H1 (cell line): Measurements from ENCODE around the gene GCK. TPM values are rescaled to one million over a fixed set of nuclear protein-coding genes. Genes with fewer than 3 reads are reported as not detected.
A peak's percentile ranks its signal among the peaks of the same experiment; 100 is the strongest.

ENCODE experiments used
- CTCF ChIA-PET: fragments of 300-600 bp; sonication (Branson Sonifier 250); formaldehyde crosslinking; loops from one replicate; lab custom pipeline; 2021; ENCODE audit not compliant: partially characterized antibody; lab: Charles Lee
- POLR2A ChIA-PET: fragments of 300-600 bp; sonication (Branson Sonifier 250); formaldehyde crosslinking; loops from one replicate; lab custom pipeline; 2021; ENCODE audit warnings: inconsistent platforms; ENCODE audit not compliant: partially characterized antibody; lab: Charles Lee
- DNase-seq, 2 experiments: peaks; one replicate each; pipeline versions ENCODE4 v3.0.0 to v3.0.0-alpha.2; 2010 to 2022; ENCODE audit warnings: low spot score in 2 of 2, low read depth in 1 of 2, mixed read lengths in 1 of 2
- FAIRE-seq: peaks from 2 replicates; lab custom pipeline; 2011; peaks lifted over from hg19 to GRCh38; lab: Jason Lieb, UNC
- H2AFZ ChIP-seq: 2 replicates; pipeline ENCODE4 v1.8.1; 2012; ENCODE audit warnings: low read length, inconsistent platforms
- H2AK5ac ChIP-seq: 2 replicates; pipeline ENCODE4 v1.6.1; 2013; ENCODE audit warnings: low read depth, low read length
- H2BK120ac ChIP-seq: replicated peaks from 2 replicates; pipeline ENCODE3; 2013; ENCODE audit warnings: low read depth, low read length, inconsistent platforms
- H2BK12ac ChIP-seq: 2 replicates; pipeline ENCODE4 v1.6.1; 2013; ENCODE audit warnings: low read depth, low read length
- H2BK15ac ChIP-seq: 2 replicates; pipeline ENCODE4 v1.6.1; 2013; ENCODE audit warnings: low read length
- H2BK20ac ChIP-seq: 2 replicates; pipeline ENCODE4 v1.6.1; 2013; ENCODE audit warnings: low read length
- H2BK5ac ChIP-seq: 2 replicates; pipeline ENCODE4 v1.6.1; 2013; ENCODE audit warnings: low read depth, low read length
- H3K14ac ChIP-seq: 2 replicates; pipeline ENCODE4 v1.6.1; 2013; ENCODE audit warnings: inconsistent platforms; ENCODE audit not compliant: insufficient read length
- H3K18ac ChIP-seq: 2 replicates; pipeline ENCODE4 v1.6.1; 2013; ENCODE audit warnings: low read length; ENCODE audit errors: extremely low read depth
- H3K23ac ChIP-seq: 2 replicates; pipeline ENCODE4 v1.6.1; 2013; ENCODE audit warnings: inconsistent platforms; ENCODE audit not compliant: insufficient read length
- H3K23me2 ChIP-seq: 2 replicates; pipeline ENCODE4 v1.6.1; 2013; ENCODE audit warnings: low read depth, low read length
- H3K27ac ChIP-seq: 2 replicates; pipeline ENCODE4 v1.6.1; 2011; ENCODE audit warnings: low read depth, low read length, inconsistent platforms
- H3K27me3 ChIP-seq, 4 experiments: replicated peaks in 1 of 4; 1 replicate in 1 of 4; 2 replicates in 3 of 4; pipeline versions ENCODE4 v1.6.1 to v1.8.1; 2011 to 2013; ENCODE audit warnings: low read length in 3 of 4, mild to moderate bottlenecking in 3 of 4, inconsistent platforms in 2 of 4, mixed read lengths in 2 of 4, moderate library complexity in 1 of 4; ENCODE audit not compliant: control insufficient read depth in 3 of 4, insufficient read depth in 3 of 4; ENCODE audit errors: extremely low read depth in 1 of 4
- H3K36me3 ChIP-seq, 4 experiments: 2 replicates each; pipeline versions ENCODE4 v1.6.1 to v1.8.1; 2011 to 2013; ENCODE audit warnings: mild to moderate bottlenecking in 4 of 4, low read length in 3 of 4, moderate library complexity in 2 of 4, control low read depth in 1 of 4, inconsistent platforms in 1 of 4; ENCODE audit not compliant: insufficient read depth in 4 of 4, control insufficient read depth in 2 of 4
- H3K4ac ChIP-seq: replicated peaks from 2 replicates; pipeline ENCODE3; 2013; ENCODE audit warnings: low read length, low read depth, mixed read lengths, inconsistent platforms; ENCODE audit not compliant: insufficient read length
- H3K4me1 ChIP-seq, 4 experiments: replicated peaks in 1 of 4; 1 replicate in 1 of 4; 2 replicates in 3 of 4; pipeline versions ENCODE4 v1.6.1 to v1.8.1; 2011 to 2013; ENCODE audit warnings: low read length in 3 of 4, inconsistent platforms in 2 of 4, mixed read lengths in 1 of 4; ENCODE audit not compliant: insufficient read depth in 4 of 4, control insufficient read depth in 3 of 4
- H3K4me2 ChIP-seq, 2 experiments: 2 replicates each; pipeline versions ENCODE4 v1.6.1 to v1.8.1; 2011 to 2013; ENCODE audit warnings: low read depth in 2 of 2, low read length in 2 of 2, control low read depth in 1 of 2, inconsistent platforms in 1 of 2, mild to moderate bottlenecking in 1 of 2; ENCODE audit not compliant: insufficient read depth in 1 of 2
- H3K4me3 ChIP-seq, 4 experiments: fragments of 200-600, 300-600 bp in 1 of 4; sonication (generic), shearing (Covaris generic), sonication (Bioruptor Twin) in 1 of 4; 2 replicates each; pipeline versions ENCODE4 v1.5.1 to v1.8.1; 2011 to 2016; ENCODE audit warnings: low read length in 4 of 4, low read depth in 3 of 4, control low read depth in 2 of 4, inconsistent platforms in 2 of 4, mild to moderate bottlenecking in 2 of 4, mixed read lengths in 1 of 4, moderate library complexity in 1 of 4; ENCODE audit not compliant: insufficient read depth in 2 of 4; ENCODE audit errors: extremely low read depth in 1 of 4
- H3K56ac ChIP-seq: replicated peaks from 2 replicates; pipeline ENCODE3; 2013; ENCODE audit warnings: low read depth, mild to moderate bottlenecking, mixed read lengths, low read length, inconsistent platforms; ENCODE audit not compliant: insufficient read length
- H3K79me1 ChIP-seq: 2 replicates; pipeline ENCODE4 v1.6.1; 2013; ENCODE audit warnings: low read depth, low read length, control low read depth
- H3K79me2 ChIP-seq, 2 experiments: 2 replicates each; pipeline versions ENCODE4 v1.6.1 to v1.8.1; 2012 to 2013; ENCODE audit warnings: low read length in 2 of 2, mild to moderate bottlenecking in 2 of 2, inconsistent platforms in 1 of 2; ENCODE audit not compliant: insufficient read depth in 2 of 2, control insufficient read depth in 1 of 2
- H3K9ac ChIP-seq, 4 experiments: replicated peaks in 1 of 4; 1 replicate in 1 of 4; 2 replicates in 3 of 4; pipeline versions ENCODE4 v1.6.1 to v1.8.1; 2011 to 2013; ENCODE audit warnings: low read depth in 3 of 4, low read length in 3 of 4, control low read depth in 2 of 4, mild to moderate bottlenecking in 2 of 4, moderate library complexity in 2 of 4, inconsistent platforms in 1 of 4; ENCODE audit errors: extremely low read depth in 1 of 4
- H3K9me3 ChIP-seq, 2 experiments: 2 replicates each; pipeline versions ENCODE4 v1.6.1 to v1.8.1; 2012 to 2013; ENCODE audit warnings: mild to moderate bottlenecking in 2 of 2, moderate library complexity in 2 of 2, control low read depth in 1 of 2, inconsistent platforms in 1 of 2, low read depth in 1 of 2, low read length in 1 of 2, mixed read lengths in 1 of 2; ENCODE audit not compliant: insufficient read depth in 2 of 2
- H4K20me1 ChIP-seq, 2 experiments: replicated peaks in 1 of 2; 2 replicates each; pipeline versions ENCODE3 to v1.8.1; 2011 to 2013; ENCODE audit warnings: inconsistent platforms in 2 of 2, low read length in 2 of 2, mild to moderate bottlenecking in 1 of 2; ENCODE audit not compliant: insufficient read depth in 2 of 2, control insufficient read depth in 1 of 2
- H4K5ac ChIP-seq: 2 replicates; pipeline ENCODE4 v1.6.1; 2013; ENCODE audit warnings: low read length, low read depth, mixed read lengths, inconsistent platforms; ENCODE audit not compliant: insufficient read length
- H4K8ac ChIP-seq: 2 replicates; pipeline ENCODE4 v1.8.0; 2013; ENCODE audit warnings: mild to moderate bottlenecking, moderate library complexity, low read length, inconsistent platforms; ENCODE audit not compliant: insufficient read depth; ENCODE audit errors: extremely low read depth
- H4K91ac ChIP-seq: replicated peaks from 2 replicates; pipeline ENCODE3; 2013; ENCODE audit warnings: low read length, mixed read lengths, inconsistent platforms; ENCODE audit not compliant: insufficient read length
- JUND ChIP-seq: IDR thresholded peaks from 2 replicates; pipeline ENCODE4 v1.6.1; 2011; ENCODE audit warnings: mild to moderate bottlenecking, improper control_type of control experiment, low read length
- NRF1 ChIP-seq: IDR thresholded peaks from 2 replicates; pipeline ENCODE4 v1.6.1; 2011; ENCODE audit warnings: mild to moderate bottlenecking, low read depth, low read length, improper control_type of control experiment
- SAP30 ChIP-seq: fragments of 300-600 bp; sonication (generic); IDR thresholded peaks from 2 replicates; pipeline ENCODE4 v1.7.1; 2012; ENCODE audit warnings: low read length, moderate library complexity, mild to moderate bottlenecking, inconsistent platforms; ENCODE audit not compliant: insufficient read depth, insufficient replicate concordance
- TAF1 ChIP-seq: IDR thresholded peaks from 2 replicates; pipeline ENCODE4 v1.6.1; 2011; ENCODE audit warnings: mild to moderate bottlenecking, low read depth, low read length
- WGBS, 2 experiments: shearing (Covaris generic) in 1 of 2; methylation state at CpG; one replicate each; pipeline versions ENCODE4 v1.1.6 to v1.1.7; 2013 to 2015; ENCODE audit warnings: low lambda C conversion rate in 2 of 2, mixed read lengths in 2 of 2, inconsistent platforms in 1 of 2, low coverage in 1 of 2, missing lambda C conversion rate in 1 of 2; ENCODE audit not compliant: insufficient replicate concordance in 2 of 2, insufficient coverage in 1 of 2, insufficient read length in 1 of 2; ENCODE audit errors: extremely low coverage in 1 of 2, missing lambda C conversion rate in 1 of 2; 5-methylcytosine and 5-hydroxymethylcytosine counted together
- polyA plus RNA-seq, 7 experiments: library from polyadenylated mRNA; depleted of rRNA in 3 of 7; stranded (reverse) in 5 of 7; unstranded in 2 of 7; fragments of >200 nt in 5 of 7; fragments of 200-250 nt in 2 of 7; gene quantifications; 1 replicate in 5 of 7; 2 replicates in 1 of 7; 4 replicates in 1 of 7; pipeline versions ENCODE4 v1.2.1 to v1.2.3, GENCODE V29; 2011 to 2013; ENCODE audit warnings: missing spikeins in 2 of 7, mixed read lengths in 2 of 7
- total RNA-seq: library from RNA; stranded (reverse); fragmentation: NEBNext Ultra II Directional; extraction: Animal tissue kit (Norgen Biotek cat#: 25700); gene quantifications from 2 replicates; pipeline ENCODE4 v1.2.1, GENCODE V29; 2021

Gene GCK
- total and polyA plus RNA-seq, 2 of the 8 experiments (the other 6 are each of a cell fraction or from before 2014, with no cell fraction given): 2.4 to 4.9 TPM

GRCh38 chr7:44235582-44236332, 46.5 kb upstream of the GCK start:
- Histone ChIP-seq H4K5ac (no peak overlapping the region), H3K9me3 (no peaks in the 10 kb centered on the region), H2AFZ (no peak overlapping the region), H4K20me1 (no peaks in the 10 kb centered on the region), H4K8ac (peak overlapping the region; percentile 75; the same call in 1 of the 2 replicates), H3K18ac (no peak overlapping the region), H3K14ac (no peak overlapping the region), H3K9ac (no peak overlapping the region), H3K36me3 (no peaks in the 10 kb centered on the region), H3K4me1 (peaks cover 0 to 2% (median 0%) of the 10 kb centered on the region in 4 experiments; a peak in 2 of 7 replicates), H3K56ac (no peak overlapping the region), H2BK120ac (no peak overlapping the region), H3K4me2 (no peak overlapping the region), H3K23me2 (no peaks in the 10 kb centered on the region), H2BK20ac (no peak overlapping the region), H2BK5ac (no peak overlapping the region; the same call in 1 of the 2 replicates), H3K4ac (peak overlapping the region; percentile 38), H2BK12ac (no peak overlapping the region), H3K4me3 (no peak overlapping the region), H2AK5ac (no peak overlapping the region), H4K91ac (no peak overlapping the region), H3K79me2 (no peaks in the 10 kb centered on the region), H2BK15ac (no peak overlapping the region; the same call in 1 of the 2 replicates), H3K27ac (no peak overlapping the region), H3K27me3 (no peaks in the 10 kb centered on the region), H3K79me1 (no peaks in the 10 kb centered on the region), H3K23ac (no peak overlapping the region)
- no peak for FAIRE-seq
- 90% methylated on average over 17 of the region's 22 CpGs; no CpG with 5 or more reads in 1 of the 2 experiments for WGBS, 2 experiments
- no peak for DNase-seq
- ChIA-PET CTCF (interaction anchor here (0.7 to 3.2 kb wide), 12 partner anchors 7 to 219 kb away, joined by 3 to 15 read pairs (median 4); no protein-coding TSS in a partner anchor), POLR2A (interaction anchor here (0.8 kb wide), 1 partner anchor 26 kb away, joined by 3 read pairs; no protein-coding TSS in a partner anchor)
- TF ChIP-seq SAP30 (no peak), JUND (no peak), NRF1 (no peak), TAF1 (no peak)
